Measurements from ENCODE around the gene MEIS2. TPM values are rescaled to one million over a fixed set of nuclear protein-coding genes. Genes with fewer than 3 reads are reported as not detected.

The MEIS2 gene
- total and polyA plus RNA-seq, 2 donors (not counting 3 experiments of a cell fraction or from before 2014, with no cell fraction given), result 22.5 to 26.2 TPM

- peak; percentile 35 for DNase-seq (ENCODE audit: low read depth, low spot score)
- dilution Hi-C loops (cut with MboI; ENCODE audit: extremely low pct_ligation_motif_present, low sequenced_read_pairs), result no loop called here
Measured at GRCh38 chr15:37094333-37094914, 5.9 kb downstream of the MEIS2 start.

More at GRCh38 chr15:37094333-37094914, 5.9 kb downstream of the MEIS2 start:
- ChIA-PET CTCF (interaction anchor here (1.3 to 1.8 kb wide), 3 partner anchors 8 to 211 kb away, joined by 3 to 7 read pairs (median 6); no protein-coding TSS in a partner anchor), POLR2A (no interaction called here)
- H2AFZ ChIP-seq (ENCODE audit: low read depth, low read length), result no peak overlapping the region
- peaks cover 20% of the 10 kb centered on the region for H3K79me2 ChIP-seq (ENCODE audit: control insufficient read depth, insufficient read depth, low read length)
- H3K9ac ChIP-seq (replicated peaks; ENCODE audit: extremely low read depth, insufficient read depth, low read length), result no peak overlapping the region
- H3K27me3 ChIP-seq (ENCODE audit: control insufficient read depth in 2 of 2, insufficient read depth in 2 of 2, low read length in 2 of 2), result no peaks in the 10 kb centered on the region
- peak; percentile 37 for FAIRE-seq
- H3K9me3 ChIP-seq (replicated peaks; ENCODE audit: control insufficient read depth, insufficient read depth, low read length), result no peaks in the 10 kb centered on the region
- no peaks in the 10 kb centered on the region for H4K20me1 ChIP-seq (replicated peaks; ENCODE audit: control insufficient read depth, extremely low read depth, insufficient read depth, low read length)
- H3K4me1 ChIP-seq (ENCODE audit: control insufficient read depth, extremely low read depth, insufficient read depth, low read length), result peaks cover 14% of the 10 kb centered on the region
- H3K9me1 ChIP-seq (replicated peaks; ENCODE audit: control insufficient read depth, extremely low read depth, insufficient read depth, low read length), result no peaks in the 10 kb centered on the region
- H3K27ac ChIP-seq (ENCODE audit: insufficient read depth, low read depth, low read length), result no peak overlapping the region
- H3K4me2 ChIP-seq (ENCODE audit: insufficient read depth, low read length), result no peak overlapping the region
- intact Hi-C loops (cut with micrococcal nuclease), result no loop called here
- H3K4me3 ChIP-seq (replicated peaks in 1 of 3; ENCODE audit: insufficient read depth in 1 of 3, low read depth in 1 of 3, low read length in 3 of 3), result no peak overlapping the region
- peaks cover 0 to 2% of the 10 kb centered on the region in 2 experiments for H3K36me3 ChIP-seq (ENCODE audit: control insufficient read depth in 2 of 2, extremely low read depth in 1 of 2, insufficient read depth in 2 of 2, low read length in 2 of 2)
- BruUV-seq (replicated peaks), result no TSS peak
- TF ChIP-seq EZH2 (IDR thresholded peaks at IDR 0.05; ENCODE audit: borderline replicate concordance, low read depth, low read length, severe bottlenecking), result no peak
- no peak for TF ChIP-seq POLR2AphosphoS5 (IDR thresholded peaks at IDR 0.05; ENCODE audit: insufficient read depth, low read depth, low read length)
- no peak for TF ChIP-seq MYC (IDR thresholded peaks at IDR 0.05; ENCODE audit: low read depth, low read length)
- TF ChIP-seq JUN (IDR thresholded peaks at IDR 0.05; ENCODE audit: borderline replicate concordance, insufficient read depth, insufficient read length, low read depth), result no peak
- TF ChIP-seq MAX (IDR thresholded peaks at IDR 0.05; ENCODE audit: insufficient read depth, insufficient read length), result no peak
- no peak for TF ChIP-seq GATA2 (IDR thresholded peaks at IDR 0.05; ENCODE audit: insufficient read depth, insufficient read length, low read depth, low read length)
- no peak for TF ChIP-seq CTCF (IDR thresholded peaks at IDR 0.05; ENCODE audit: extremely low read depth in 1 of 2, insufficient read depth in 1 of 2, low read depth in 1 of 2, low read length in 2 of 2)
- TF ChIP-seq POLR2A (IDR thresholded peaks at IDR 0.05; ENCODE audit: low read depth, low read length), result no peak
- TF ChIP-seq FOS (IDR thresholded peaks at IDR 0.05; ENCODE audit: borderline replicate concordance, insufficient read depth, low read length), result no peak
